DMS79 treated with DMSO at 0.1 percent for 48 hours (cell line): ENCODE results near the gene PTPRU.

Source experiments
- DNase-seq: peaks from one replicate; lab custom pipeline; 2025; lab: John Stamatoyannopoulos, UW

The PTPRU gene

DNA sequence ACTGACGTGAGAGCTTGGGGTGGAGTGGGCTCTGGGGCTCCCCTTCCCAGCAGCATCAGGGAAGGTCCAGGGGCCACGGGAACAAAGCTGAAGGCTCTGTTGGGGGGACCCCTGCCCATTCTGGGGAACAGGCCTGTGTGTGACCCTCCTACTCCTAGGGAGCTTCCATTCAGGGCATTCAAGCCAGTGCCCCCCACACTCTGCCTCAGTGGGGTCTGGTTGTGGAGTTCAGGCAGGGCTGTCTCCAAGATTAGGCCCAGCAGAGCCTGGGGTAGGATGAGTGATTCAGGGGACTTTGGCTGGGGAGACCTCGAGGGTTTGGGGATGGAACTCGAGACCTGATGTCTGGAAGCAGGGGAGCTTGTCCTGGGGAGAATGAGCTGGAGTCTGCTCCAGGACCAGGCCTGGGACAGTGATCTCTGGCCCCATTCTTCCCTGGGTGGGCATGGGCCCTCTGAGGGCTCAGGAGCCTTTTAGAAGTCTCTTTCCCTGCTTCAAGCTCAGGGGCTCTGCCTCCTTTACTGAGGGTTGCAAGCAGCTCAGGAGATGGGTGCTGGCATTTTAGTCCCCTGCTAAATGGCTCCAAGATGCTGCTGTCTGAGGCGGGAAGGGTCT is 81.7 kb downstream of the PTPRU start:
- DNase-seq, result no peak

DNA sequence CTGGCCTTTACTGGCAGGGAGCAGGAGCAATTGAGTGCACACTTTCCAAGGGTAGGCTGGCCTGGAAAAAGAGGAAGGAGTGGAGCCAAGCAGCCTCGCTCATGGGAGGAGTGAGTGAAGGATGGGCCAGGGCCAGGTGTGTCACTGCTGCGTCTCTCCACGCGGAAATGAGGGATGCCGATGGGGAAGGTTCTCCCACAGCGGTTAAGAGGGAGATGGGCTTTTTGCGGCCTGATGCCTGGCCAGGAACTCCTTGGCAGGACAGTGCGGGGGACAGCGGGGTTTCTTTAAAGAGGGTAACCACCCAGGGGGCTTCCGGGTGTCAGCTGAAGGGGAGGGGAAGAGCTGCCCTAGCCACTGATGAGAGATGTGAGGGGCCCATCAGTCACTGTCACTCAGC is 82.4 kb downstream of the PTPRU start:
- no peak for DNase-seq

DNA sequence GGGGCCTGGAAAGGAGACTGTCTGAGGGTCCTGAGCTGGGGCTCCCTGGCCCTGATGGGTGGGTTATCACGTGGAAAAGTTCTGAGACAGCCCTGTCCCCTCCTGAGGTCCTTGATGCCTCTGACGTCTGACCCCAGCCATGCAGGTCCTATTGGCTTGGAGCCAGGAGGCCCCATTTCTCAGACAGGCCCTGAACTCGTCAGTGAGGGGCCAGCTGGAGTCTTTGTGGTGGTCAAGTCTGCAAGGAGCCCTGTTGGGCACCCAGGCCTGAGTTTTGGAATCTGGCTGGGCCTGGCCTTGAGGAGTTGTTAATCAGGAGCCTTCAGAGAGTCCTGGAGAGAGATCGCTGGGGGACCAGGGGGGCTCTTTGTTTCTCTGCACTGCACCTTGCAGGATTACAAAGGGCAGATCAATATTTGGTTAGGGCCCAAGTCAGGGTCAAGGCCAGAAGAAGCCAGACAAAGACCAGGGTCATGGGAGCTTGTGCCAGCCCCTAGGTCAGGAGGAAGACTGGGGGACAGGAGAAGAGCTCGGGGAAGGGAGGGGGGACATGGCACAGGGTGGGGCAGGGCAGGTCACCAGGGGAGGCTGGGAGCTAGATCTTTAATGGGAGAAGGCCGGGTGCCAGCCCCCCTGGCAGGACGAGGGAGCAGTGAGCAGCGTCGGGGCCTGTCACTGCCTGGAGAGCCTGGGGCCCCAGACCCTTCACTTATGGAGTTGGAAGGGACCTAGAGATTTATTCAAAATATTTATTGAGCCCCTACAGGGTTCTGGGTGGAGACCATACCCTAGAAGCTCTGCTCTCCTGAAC is 83.2 kb downstream of the PTPRU start:
- DNase-seq, result no peak

DNA sequence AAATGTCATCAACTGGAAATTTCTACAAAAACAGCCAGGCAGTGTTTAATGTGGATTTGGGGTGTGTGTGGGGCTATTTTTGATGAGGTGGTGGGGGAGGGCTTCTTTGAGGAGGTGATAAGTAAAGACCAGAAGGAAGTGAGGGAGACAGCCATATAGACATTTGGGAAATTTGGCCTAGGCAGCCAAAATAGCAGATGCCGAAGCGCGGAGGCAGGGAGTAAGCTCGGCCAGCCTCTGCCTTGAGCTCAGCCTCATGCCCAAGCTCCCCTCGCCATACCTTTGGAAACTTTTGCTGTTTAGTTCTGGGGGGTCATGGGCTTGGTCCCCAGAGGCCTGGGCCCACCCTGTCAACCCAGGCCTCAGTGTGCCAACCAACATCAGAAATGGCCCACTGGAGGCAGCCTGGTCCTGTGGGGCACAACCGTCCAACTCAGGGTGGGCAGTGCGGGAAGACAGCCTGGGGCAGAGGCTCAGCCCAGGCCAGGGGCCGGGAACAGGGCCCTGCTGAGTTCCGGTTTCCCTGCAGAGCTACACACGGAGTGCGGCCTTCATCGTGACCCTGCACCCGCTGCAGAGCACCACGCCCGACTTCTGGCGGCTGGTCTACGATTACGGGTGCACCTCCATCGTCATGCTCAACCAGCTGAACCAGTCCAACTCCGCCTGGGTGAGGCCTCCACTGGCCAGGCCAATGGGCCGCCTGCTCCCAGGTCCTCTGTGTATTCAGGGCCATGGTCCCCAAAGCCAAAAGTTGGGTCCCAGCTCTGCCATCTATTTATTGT is 84.0 kb downstream of the PTPRU start:
- DNase-seq, result no peak

DNA sequence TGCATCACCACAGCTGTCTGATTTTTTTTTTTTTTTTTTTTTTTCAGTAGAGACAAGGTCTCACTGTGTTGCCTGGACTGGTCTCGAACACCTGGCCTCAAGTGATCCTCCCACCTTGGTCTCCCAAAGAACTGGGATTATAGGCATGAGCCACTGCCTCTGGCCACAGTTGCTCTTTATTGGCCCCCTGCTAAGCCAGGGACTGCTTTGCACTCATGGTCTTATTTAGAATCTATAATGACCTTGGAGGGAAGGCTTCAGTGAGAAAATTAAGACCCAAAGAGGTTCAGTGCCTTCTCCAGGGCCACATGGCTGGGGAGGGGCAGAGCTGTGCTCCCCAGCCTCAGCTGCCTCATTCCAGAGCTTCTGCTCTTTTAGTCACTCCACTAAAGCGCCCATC is 84.9 kb downstream of the PTPRU start:
- DNase-seq, result no peak

GRCh38 chr1:29322147-29322694 is 85.9 kb downstream of the PTPRU start:
- no peak for DNase-seq

DNA sequence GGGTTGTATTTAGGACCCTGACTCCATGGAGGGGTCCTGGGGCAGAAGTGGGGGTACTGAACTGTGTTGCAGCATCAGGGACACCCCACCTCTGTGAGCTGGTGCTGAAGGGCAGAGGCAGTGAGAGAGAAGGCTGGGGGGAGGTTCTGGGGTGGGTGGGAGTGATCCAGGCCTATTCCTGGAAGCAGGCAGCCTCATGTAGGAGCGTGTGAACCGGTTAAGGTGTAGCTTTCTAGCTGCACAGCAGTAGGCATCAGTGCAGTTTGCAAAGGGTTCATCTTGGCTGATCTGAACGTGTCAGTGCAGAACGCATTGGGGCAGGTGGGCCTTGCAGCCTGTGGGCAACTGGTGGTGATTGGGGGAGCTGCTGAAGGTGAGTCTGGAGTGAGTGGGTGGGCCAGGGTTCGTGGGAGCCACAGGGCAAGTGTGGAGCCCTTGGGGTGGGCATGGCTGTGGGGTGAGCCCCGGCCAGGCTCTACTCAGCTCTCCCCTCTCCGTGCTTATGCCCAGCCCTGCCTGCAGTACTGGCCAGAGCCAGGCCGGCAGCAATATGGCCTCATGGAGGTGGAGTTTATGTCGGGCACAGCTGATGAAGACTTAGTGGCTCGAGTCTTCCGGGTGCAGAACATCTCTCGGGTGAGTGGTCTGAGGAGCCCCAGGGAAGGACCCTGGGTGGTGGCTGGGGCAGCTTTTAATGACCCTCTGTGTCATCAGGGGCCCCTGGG is 86.7 kb downstream of the PTPRU start:
- no peak for DNase-seq

GRCh38 chr1:29323636-29324035 is 87.3 kb downstream of the PTPRU start:
- no peak for DNase-seq

GRCh38 chr1:29324202-29324601 is 87.9 kb downstream of the PTPRU start:
- DNase-seq, result no peak

- no peak for DNase-seq
Measured at GRCh38 chr1:29324771-29325351, 88.5 kb downstream of the PTPRU start.

GRCh38 chr1:29325675-29326074 is 89.4 kb downstream of the PTPRU start:
- no peak for DNase-seq

- DNase-seq, result no peak
Measured at GRCh38 chr1:29326123-29326522, 89.8 kb downstream of the PTPRU start.

GRCh38 chr1:29327223-29327935 is 91.1 kb downstream of the PTPRU start:
- DNase-seq, result no peak

DNA sequence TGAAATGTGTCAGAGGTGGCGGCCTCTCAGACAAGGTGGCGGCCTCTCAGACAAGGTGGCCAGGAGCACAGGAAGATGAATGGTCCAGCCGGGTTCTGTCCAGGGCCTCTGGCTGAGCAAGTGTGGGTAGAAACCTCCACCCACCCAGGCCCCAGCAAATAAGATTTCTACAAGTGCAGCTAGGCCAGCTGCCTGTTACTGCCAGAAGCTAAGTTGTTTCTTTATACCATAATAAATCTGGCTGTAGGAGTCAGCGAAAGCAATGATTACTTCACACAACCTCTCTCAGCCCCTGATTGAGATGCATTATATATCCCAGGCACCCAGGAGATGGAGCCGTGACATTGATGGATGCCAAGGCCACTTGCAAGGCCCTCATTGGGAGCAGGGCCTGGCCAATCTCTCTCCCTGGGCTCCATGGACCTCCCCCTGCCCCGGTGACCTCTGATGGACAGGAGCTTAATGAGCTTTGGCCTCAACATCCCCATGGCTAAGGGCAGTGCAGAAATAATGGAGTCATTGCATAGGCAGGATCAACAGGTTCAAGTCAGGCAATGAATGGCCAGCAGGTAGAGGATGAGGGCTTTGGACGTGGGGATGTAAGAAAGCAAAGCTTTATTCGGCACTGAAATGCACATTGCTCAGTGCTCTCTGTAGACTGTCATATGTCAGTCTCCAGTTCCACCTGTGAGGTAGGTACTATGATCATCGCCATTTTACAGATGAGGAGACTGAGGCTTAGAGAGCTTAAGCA is 92.9 kb downstream of the PTPRU start:
- DNase-seq, result no peak

DNA sequence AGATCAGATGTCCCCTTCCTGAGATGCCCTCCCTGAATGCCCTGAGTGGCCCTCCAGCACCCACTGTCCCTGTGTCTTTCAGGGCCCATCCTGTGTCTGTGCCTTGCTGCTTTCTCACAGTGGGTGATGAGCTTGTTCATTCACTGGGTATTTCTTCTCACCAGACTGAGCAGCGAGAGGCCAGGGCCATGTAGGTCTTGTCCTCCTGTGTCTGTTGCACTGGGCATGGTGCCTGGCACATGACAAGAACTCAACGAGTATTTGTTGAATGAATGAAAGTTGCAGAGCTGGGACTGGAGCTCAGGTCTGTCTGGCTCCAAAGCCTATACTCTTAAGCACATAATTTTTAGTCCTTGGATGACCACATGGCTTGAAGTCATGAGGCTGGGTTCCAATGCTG is 93.8 kb downstream of the PTPRU start:
- DNase-seq, result no peak

DNA sequence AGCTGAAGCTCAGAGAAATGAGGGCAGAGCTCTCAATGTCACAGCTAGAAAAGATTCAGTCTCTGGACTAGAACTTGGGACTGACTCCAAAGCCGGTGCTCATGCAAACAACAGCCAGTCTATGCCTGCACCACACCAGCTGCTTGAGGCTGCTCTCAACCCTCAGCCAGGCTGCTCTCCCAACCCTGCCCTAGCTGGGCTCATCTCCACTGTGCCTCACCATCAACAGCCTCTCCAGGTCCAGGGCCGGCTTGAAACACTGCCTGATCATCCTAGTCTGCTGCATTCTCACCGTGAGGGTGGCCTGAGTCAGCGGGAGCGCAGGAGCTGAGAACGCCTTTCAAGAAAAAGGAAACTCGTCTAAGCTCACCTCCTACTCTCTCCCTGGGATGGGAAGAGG is 94.5 kb downstream of the PTPRU start:
- DNase-seq, result no peak

GRCh38 chr1:29331309-29331708 is 95.0 kb downstream of the PTPRU start:
- no peak for DNase-seq

GRCh38 chr1:29331729-29332128 is 95.4 kb downstream of the PTPRU start:
- DNase-seq, result no peak

DNA sequence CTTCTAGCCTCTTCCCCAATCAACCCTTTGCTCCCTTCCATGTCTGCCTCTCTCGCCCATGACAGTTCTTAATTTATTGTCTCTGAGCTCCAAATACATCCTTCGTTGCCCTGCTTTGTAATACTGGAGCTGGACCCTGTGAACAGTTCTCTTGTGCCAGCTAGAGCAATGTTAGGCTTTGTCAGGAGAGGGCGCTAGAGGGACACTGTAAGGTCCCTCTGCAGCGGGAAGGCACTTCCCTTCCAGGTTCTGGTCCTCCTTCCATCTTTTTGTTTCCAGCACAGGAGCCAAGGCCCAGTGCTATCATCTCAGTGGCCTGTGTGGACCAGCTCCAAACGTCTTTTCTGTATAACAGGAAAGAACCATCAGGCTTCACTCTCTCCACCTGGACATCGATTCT is 95.9 kb downstream of the PTPRU start:
- DNase-seq, result no peak

- no peak for DNase-seq
Measured at GRCh38 chr1:29333008-29333407, 96.7 kb downstream of the PTPRU start.
